Neutrophil (primary cell): ENCODE data around the gene ZBTB16.

ENCODE experiments used
- H3K27ac ChIP-seq: fragments of 200-600 bp; sonication (generic); 2 replicates; pipeline ENCODE4 v1.5.1; 2016; ENCODE audit warnings: mild to moderate bottlenecking, moderate library complexity
- H3K27me3 ChIP-seq: fragments of 200-600 bp; sonication (generic); 2 replicates; pipeline ENCODE4 v1.6.0; 2016; ENCODE audit warnings: mild to moderate bottlenecking
- H3K36me3 ChIP-seq: fragments of 200-600 bp; sonication (generic); 2 replicates; pipeline ENCODE4 v1.5.1; 2017
- H3K4me1 ChIP-seq, 2 experiments: fragments of 200-600 bp in 1 of 2; sonication (generic) in 1 of 2; 1 replicate in 1 of 2; 2 replicates in 1 of 2; pipeline versions ENCODE4 v1.5.1 to v1.6.1; 2013 to 2016; ENCODE audit warnings: low read depth in 1 of 2, low read length in 1 of 2, mild to moderate bottlenecking in 1 of 2, moderate library complexity in 1 of 2; ENCODE audit not compliant: control insufficient read depth in 1 of 2, insufficient read depth in 1 of 2
- H3K4me3 ChIP-seq, 2 experiments: fragments of 200-600 bp in 1 of 2; sonication (generic) in 1 of 2; 1 replicate in 1 of 2; 2 replicates in 1 of 2; pipeline ENCODE4 v1.5.1; 2013 to 2016; ENCODE audit warnings: low read depth in 1 of 2, low read length in 1 of 2, mild to moderate bottlenecking in 1 of 2, moderate library complexity in 1 of 2
- H3K9me3 ChIP-seq: fragments of 200-600 bp; sonication (generic); 2 replicates; pipeline ENCODE4 v1.5.1; 2016
- TF ChIP-seq, protein P1 (sequence below): fragments of 200-600 bp; sonication (generic); IDR thresholded peaks from 2 replicates; pipeline ENCODE4 v1.5.1; 2016; ENCODE audit warnings: antibody characterized with exemption

Gene ZBTB16

DNA sequence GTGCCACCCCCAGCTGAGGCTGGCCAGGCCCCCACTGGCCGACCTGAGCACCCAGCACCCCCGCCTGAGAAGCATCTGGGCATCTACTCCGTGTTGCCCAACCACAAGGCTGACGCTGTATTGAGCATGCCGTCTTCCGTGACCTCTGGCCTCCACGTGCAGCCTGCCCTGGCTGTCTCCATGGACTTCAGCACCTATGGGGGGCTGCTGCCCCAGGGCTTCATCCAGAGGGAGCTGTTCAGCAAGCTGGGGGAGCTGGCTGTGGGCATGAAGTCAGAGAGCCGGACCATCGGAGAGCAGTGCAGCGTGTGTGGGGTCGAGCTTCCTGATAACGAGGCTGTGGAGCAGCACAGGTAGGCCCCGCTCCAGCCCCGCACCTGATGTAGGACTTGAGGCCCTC, 4.7 kb downstream of the ZBTB16 start:
- peaks cover 26% of the 10 kb centered on the region for H3K27me3 ChIP-seq
- H3K36me3 ChIP-seq, result no peaks in the 10 kb centered on the region
- no peak overlapping the region for H3K4me3 ChIP-seq
- TF ChIP-seq, protein P1, sequence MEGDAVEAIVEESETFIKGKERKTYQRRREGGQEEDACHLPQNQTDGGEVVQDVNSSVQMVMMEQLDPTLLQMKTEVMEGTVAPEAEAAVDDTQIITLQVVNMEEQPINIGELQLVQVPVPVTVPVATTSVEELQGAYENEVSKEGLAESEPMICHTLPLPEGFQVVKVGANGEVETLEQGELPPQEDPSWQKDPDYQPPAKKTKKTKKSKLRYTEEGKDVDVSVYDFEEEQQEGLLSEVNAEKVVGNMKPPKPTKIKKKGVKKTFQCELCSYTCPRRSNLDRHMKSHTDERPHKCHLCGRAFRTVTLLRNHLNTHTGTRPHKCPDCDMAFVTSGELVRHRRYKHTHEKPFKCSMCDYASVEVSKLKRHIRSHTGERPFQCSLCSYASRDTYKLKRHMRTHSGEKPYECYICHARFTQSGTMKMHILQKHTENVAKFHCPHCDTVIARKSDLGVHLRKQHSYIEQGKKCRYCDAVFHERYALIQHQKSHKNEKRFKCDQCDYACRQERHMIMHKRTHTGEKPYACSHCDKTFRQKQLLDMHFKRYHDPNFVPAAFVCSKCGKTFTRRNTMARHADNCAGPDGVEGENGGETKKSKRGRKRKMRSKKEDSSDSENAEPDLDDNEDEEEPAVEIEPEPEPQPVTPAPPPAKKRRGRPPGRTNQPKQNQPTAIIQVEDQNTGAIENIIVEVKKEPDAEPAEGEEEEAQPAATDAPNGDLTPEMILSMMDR, result no peak
- peaks cover 20 to 22% of the 10 kb centered on the region in 2 experiments for H3K4me1 ChIP-seq
- H3K9me3 ChIP-seq, result no peaks in the 10 kb centered on the region
- H3K27ac ChIP-seq, result no peak overlapping the region

DNA sequence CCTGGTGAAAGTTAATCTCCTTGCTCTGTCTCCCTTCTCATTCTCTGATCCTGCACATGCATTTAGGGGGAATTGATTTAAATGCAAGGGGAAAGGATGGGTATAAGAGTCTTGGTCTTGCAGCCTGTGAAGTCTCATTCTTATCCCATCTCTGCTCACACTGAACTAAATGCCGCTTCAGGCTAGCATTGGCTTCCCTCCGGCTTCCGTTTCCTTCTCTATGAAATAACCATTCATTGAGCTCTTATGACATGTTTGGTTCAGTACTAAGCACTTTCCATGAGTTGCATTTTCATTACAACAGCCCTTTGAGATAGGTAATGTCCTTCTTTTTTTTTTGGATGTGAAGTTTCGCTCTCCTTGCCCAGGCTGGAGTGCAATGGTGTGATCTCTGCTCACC, 5.6 kb downstream of the ZBTB16 start:
- Histone ChIP-seq H3K36me3 (no peaks in the 10 kb centered on the region), H3K27me3 (peaks cover 17% of the 10 kb centered on the region), H3K9me3 (no peaks in the 10 kb centered on the region), H3K27ac (no peak overlapping the region), H3K4me3 (no peak overlapping the region), H3K4me1 (peaks cover 14 to 17% of the 10 kb centered on the region in 2 experiments)
- TF ChIP-seq, protein P1, result no peak

DNA sequence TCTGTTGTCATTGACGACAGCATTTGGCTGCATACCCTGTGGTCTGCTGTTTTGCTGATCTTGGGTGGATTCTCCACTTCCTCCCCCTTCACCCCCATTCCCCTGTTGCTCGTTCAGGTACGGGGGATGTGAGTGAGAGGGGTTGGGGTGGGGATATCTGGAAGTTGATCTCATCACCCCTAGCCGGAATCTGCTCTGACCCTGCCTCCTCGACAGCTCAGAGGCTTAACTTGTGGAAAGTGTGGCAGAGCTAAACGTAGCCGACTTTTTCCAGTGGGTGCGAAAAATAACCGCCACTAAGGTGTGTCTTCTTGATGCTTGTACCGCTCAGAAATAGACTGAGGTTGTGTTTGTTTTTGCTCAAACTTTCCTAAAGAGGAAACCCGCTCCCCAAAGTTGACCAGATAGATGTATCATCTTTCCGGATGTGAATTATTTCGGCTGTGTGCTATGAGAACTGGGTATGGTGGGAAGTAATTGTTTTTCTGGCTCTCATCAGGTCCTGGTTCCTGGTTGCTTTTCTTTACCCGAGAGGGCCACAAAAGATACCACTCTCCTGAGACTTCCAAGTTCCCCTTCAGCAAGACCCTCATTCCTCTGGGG, 6.6 kb downstream of the ZBTB16 start:
- TF ChIP-seq, protein P1, result no peak
- Histone ChIP-seq H3K36me3 (no peaks in the 10 kb centered on the region), H3K9me3 (no peaks in the 10 kb centered on the region), H3K4me3 (no peak overlapping the region), H3K27me3 (peaks cover 8% of the 10 kb centered on the region), H3K4me1 (peaks cover 12 to 13% of the 10 kb centered on the region in 2 experiments), H3K27ac (no peak overlapping the region)

DNA sequence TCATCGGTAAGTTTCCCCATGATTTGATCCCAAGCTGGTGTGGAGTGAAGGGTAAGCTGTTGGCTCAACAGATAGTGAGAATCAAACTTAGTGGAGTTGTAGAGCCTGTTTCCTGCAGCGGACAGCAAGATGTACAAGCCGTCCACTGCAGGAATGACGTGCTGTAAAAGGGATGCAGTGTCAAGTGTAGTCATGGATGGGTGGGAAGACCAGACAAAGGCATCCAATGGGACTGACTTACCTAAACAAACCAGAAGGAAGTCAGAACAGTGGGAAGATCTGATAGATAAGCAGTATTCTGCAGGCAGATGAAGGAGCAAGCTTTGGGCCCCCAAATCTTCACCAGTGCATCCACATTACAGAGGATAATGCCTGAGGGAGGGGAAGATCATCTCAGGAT, 8.8 kb downstream of the ZBTB16 start:
- Histone ChIP-seq H3K27ac (no peak overlapping the region), H3K4me1 (peaks cover 8 to 10% of the 10 kb centered on the region in 2 experiments), H3K36me3 (no peaks in the 10 kb centered on the region), H3K27me3 (no peaks in the 10 kb centered on the region), H3K4me3 (no peak overlapping the region), H3K9me3 (no peaks in the 10 kb centered on the region)
- TF ChIP-seq, protein P1, result no peak

DNA sequence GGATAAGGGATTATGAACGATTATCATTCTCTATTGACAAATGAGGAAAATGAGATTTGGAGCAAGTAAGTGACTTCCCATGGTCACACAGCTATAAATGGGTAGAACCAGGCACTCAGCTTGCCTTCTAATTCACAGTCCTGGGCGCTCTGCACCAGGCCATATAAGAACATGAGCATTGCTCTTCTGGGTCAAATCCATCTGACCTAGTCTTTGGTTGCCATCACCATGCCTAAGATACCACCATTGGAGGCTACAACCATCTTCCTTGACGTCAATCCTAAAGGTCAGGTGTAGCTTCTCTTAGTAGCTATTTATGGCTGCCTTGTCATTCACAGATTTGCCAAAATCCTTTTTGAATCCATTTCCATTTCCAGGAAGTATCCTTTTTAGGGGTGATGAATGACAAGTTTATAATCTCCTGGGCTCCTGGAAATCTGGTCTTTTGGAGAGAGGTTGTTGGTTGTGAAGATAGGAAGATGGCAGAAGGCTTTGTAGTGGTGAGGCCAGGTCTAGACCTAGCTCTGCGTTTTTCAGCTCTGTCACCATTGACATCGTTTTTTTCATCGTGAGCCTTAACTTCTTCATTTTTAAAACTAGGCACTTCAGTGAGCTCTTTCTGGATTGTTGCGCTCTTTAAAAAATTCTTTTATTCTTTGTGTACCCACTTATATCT, 11.1 kb downstream of the ZBTB16 start:
- TF ChIP-seq, protein P1, result no peak
- H3K27ac ChIP-seq, result no peak overlapping the region
- no peaks in the 10 kb centered on the region for H3K27me3 ChIP-seq
- H3K9me3 ChIP-seq, result no peaks in the 10 kb centered on the region
- no peak overlapping the region for H3K4me3 ChIP-seq
- peaks cover 23 to 24% of the 10 kb centered on the region in 2 experiments for H3K4me1 ChIP-seq
- H3K36me3 ChIP-seq, result no peaks in the 10 kb centered on the region
